GM12878 (cell line): ENCODE measurements around the gene FGR. TPM values are rescaled to one million over a fixed set of nuclear protein-coding genes. Genes with fewer than 3 reads are reported as not detected.

Experiments
- BMI1 ChIP-seq: fragments of 450-650 bp; IDR thresholded peaks from 2 replicates; pipeline ENCODE4 v1.6.1; 2016; ENCODE audit warnings: mild to moderate bottlenecking, moderate library complexity, borderline replicate concordance
- CHD2 ChIP-seq: IDR thresholded peaks from 2 replicates; pipeline ENCODE4 v1.6.1; 2011; ENCODE audit warnings: low read depth, low read length, improper control_type of control experiment, borderline replicate concordance
- CTCF ChIP-seq, 3 experiments: IDR thresholded peaks in 2 of 3; conservative IDR thresholded peaks in 1 of 3; 2 replicates each; pipeline ENCODE4 v1.5.1; 2011; ENCODE audit warnings: low read depth in 3 of 3, low read length in 3 of 3, mild to moderate bottlenecking in 3 of 3, control low read depth in 2 of 3, moderate library complexity in 2 of 3, inconsistent platforms in 1 of 3, mixed read lengths in 1 of 3; ENCODE audit not compliant: control insufficient read depth in 2 of 3, insufficient read depth in 1 of 3; ENCODE audit errors: extremely low read depth in 1 of 3
- DPF2 ChIP-seq: fragments of 450-650 bp; IDR thresholded peaks from 2 replicates; pipeline ENCODE4 v1.6.1; 2017; ENCODE audit warnings: mild to moderate bottlenecking
- HSF1 ChIP-seq: fragments of 150-350 bp; IDR thresholded peaks from 2 replicates; pipeline ENCODE4 v1.6.1; 2014; ENCODE audit warnings: mild to moderate bottlenecking, low read depth, low read length
- ZNF274 ChIP-seq: IDR thresholded peaks from one replicate; pipeline ENCODE4 v1.8.0; 2011; ENCODE audit not compliant: insufficient read length, insufficient read depth
- polyA plus RNA-seq, 11 experiments: library from polyadenylated mRNA; depleted of rRNA in 4 of 11; unstranded in 6 of 11; stranded (reverse) in 5 of 11; fragments of >200 nt; fragmentation: Nextera tagmentation in 4 of 11; fragmentation: Illumina TruSeq in 1 of 11; extraction: Ambion mirVana in 4 of 11; extraction: Trizol in 1 of 11; gene quantifications; 1 replicate in 1 of 11; 2 replicates in 10 of 11; pipeline versions ENCODE4 v1.2.1 to v1.2.3, GENCODE V29; 2011 to 2016; ENCODE audit warnings: inconsistent platforms in 2 of 11, missing spikeins in 2 of 11, low read depth in 1 of 11
- total RNA-seq, 4 experiments: library from RNA; depleted of rRNA in 3 of 4; stranded (reverse); fragments of >200 nt in 3 of 4; fragmentation: Illumina TruSeq in 1 of 4; extraction: Trizol in 1 of 4; gene quantifications; 2 replicates each; pipeline versions ENCODE4 v1.2.1 to v1.2.3, GENCODE V29; 2013 to 2021
- TF ChIP-seq, protein P1 (sequence below): IDR thresholded peaks from 2 replicates; pipeline ENCODE4 v1.6.1; 2012; ENCODE audit warnings: improper control_type of control experiment, low read depth, low read length; ENCODE audit not compliant: insufficient replicate concordance

Gene FGR
- total and polyA plus RNA-seq, 10 of the 15 experiments (the other 5 are each of a cell fraction or from before 2014, with no cell fraction given): 10.9 to 193 (median 74.7) TPM

- TF ChIP-seq, protein P1, sequence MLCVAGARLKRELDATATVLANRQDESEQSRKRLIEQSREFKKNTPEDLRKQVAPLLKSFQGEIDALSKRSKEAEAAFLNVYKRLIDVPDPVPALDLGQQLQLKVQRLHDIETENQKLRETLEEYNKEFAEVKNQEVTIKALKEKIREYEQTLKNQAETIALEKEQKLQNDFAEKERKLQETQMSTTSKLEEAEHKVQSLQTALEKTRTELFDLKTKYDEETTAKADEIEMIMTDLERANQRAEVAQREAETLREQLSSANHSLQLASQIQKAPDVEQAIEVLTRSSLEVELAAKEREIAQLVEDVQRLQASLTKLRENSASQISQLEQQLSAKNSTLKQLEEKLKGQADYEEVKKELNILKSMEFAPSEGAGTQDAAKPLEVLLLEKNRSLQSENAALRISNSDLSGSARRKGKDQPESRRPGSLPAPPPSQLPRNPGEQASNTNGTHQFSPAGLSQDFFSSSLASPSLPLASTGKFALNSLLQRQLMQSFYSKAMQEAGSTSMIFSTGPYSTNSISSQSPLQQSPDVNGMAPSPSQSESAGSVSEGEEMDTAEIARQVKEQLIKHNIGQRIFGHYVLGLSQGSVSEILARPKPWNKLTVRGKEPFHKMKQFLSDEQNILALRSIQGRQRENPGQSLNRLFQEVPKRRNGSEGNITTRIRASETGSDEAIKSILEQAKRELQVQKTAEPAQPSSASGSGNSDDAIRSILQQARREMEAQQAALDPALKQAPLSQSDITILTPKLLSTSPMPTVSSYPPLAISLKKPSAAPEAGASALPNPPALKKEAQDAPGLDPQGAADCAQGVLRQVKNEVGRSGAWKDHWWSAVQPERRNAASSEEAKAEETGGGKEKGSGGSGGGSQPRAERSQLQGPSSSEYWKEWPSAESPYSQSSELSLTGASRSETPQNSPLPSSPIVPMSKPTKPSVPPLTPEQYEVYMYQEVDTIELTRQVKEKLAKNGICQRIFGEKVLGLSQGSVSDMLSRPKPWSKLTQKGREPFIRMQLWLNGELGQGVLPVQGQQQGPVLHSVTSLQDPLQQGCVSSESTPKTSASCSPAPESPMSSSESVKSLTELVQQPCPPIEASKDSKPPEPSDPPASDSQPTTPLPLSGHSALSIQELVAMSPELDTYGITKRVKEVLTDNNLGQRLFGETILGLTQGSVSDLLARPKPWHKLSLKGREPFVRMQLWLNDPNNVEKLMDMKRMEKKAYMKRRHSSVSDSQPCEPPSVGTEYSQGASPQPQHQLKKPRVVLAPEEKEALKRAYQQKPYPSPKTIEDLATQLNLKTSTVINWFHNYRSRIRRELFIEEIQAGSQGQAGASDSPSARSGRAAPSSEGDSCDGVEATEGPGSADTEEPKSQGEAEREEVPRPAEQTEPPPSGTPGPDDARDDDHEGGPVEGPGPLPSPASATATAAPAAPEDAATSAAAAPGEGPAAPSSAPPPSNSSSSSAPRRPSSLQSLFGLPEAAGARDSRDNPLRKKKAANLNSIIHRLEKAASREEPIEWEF: no peak
- no peak for TF ChIP-seq ZNF274
- no peak for TF ChIP-seq CHD2
- no peak for TF ChIP-seq HSF1
- no peak for TF ChIP-seq CTCF (IDR thresholded peaks at IDR 0.05 in 2 of 3, conservative IDR thresholded peaks at IDR 0.05 in 1 of 3; ENCODE audit: control insufficient read depth in 2 of 3, extremely low read depth in 1 of 3, insufficient read depth in 1 of 3, low read depth in 3 of 3, low read length in 3 of 3)
- TF ChIP-seq DPF2: no peak
- no peak for TF ChIP-seq BMI1
- TF ChIP-seq, all 136 proteins: peak for 0
Measured at GRCh38 chr1:27591622-27592021, 43.4 kb downstream of the FGR start (continued).
